Natural killer cell (primary cell): ENCODE data around the gene P4HB. TPM values are rescaled to one million over a fixed set of nuclear protein-coding genes. Genes with fewer than 3 reads are reported as not detected.

Source experiments
- ATAC-seq, 3 donors: fragments of 150-1000 bp in 2 of 3; fragments of 200-7000 bp in 1 of 3; cut with Tn5 transposase; 1 replicate in 1 of 3; 2 replicates in 2 of 3; pipeline ENCODE4 v1.10.0; 2021; ENCODE audit warnings: mild to moderate bottlenecking in 2 of 3, moderate library complexity in 2 of 3
- DNase-seq, 2 donors: peaks; one replicate each; pipeline versions ENCODE4 v3.0.0 to v3.0.0-alpha.2; 2013 to 2021; ENCODE audit warnings: mixed read lengths in 1 of 2
- H3K27ac ChIP-seq: one replicate; pipeline ENCODE4 v1.5.1; 2013; ENCODE audit warnings: mild to moderate bottlenecking, low read length
- H3K27me3 ChIP-seq: one replicate; pipeline ENCODE4 v1.6.1; 2013; ENCODE audit warnings: low read length; ENCODE audit not compliant: control insufficient read depth, insufficient read depth
- H3K36me3 ChIP-seq: one replicate; pipeline ENCODE4 v1.6.1; 2013; ENCODE audit warnings: low read length; ENCODE audit not compliant: control insufficient read depth, insufficient read depth
- H3K4me1 ChIP-seq: one replicate; pipeline ENCODE4 v1.6.1; 2013; ENCODE audit warnings: low read length; ENCODE audit not compliant: control insufficient read depth, insufficient read depth
- H3K4me3 ChIP-seq: one replicate; pipeline ENCODE4 v1.5.1; 2013; ENCODE audit warnings: low read length
- H3K9me3 ChIP-seq: one replicate; pipeline ENCODE4 v1.6.1; 2013; ENCODE audit warnings: low read length; ENCODE audit not compliant: control insufficient read depth, insufficient read depth
- H3K27ac Mint-ChIP-seq, 2 donors: one replicate each; pipeline ENCODE4 v1.8.0; 2022; ENCODE audit warnings: mild to moderate bottlenecking in 2 of 2, mixed read lengths in 2 of 2, moderate library complexity in 1 of 2
- H3K27me3 Mint-ChIP-seq, 2 donors: one replicate each; pipeline ENCODE4 v1.8.0; 2022; ENCODE audit warnings: low read depth in 2 of 2, mixed read lengths in 2 of 2
- H3K36me3 Mint-ChIP-seq: one replicate; pipeline ENCODE4 v1.8.0; 2022; ENCODE audit warnings: mixed read lengths
- H3K4me1 Mint-ChIP-seq, 2 donors: one replicate each; pipeline ENCODE4 v1.8.0; 2022; ENCODE audit warnings: mixed read lengths in 2 of 2
- H3K4me3 Mint-ChIP-seq: one replicate; pipeline ENCODE4 v1.8.0; 2022; ENCODE audit warnings: mild to moderate bottlenecking, moderate library complexity, mixed read lengths
- H3K9me3 Mint-ChIP-seq, 2 donors: one replicate each; pipeline ENCODE4 v1.8.0; 2022; ENCODE audit warnings: mixed read lengths in 2 of 2
- CTCF ChIP-seq: fragments of 200-600 bp; IDR thresholded peaks from one replicate; pipeline ENCODE4 v1.8.0; 2022; ENCODE audit warnings: antibody characterized with exemption
- whole genome bisulfite sequencing: methylation state at CpG from one replicate; pipeline ENCODE4 v1.1.7; 2013; ENCODE audit warnings: missing lambda C conversion rate; ENCODE audit not compliant: insufficient coverage; 5-methylcytosine and 5-hydroxymethylcytosine counted together
- intact Hi-C: fragments of 100-400 bp; cut with micrococcal nuclease; formaldehyde crosslinking; loops from one replicate; pipeline ENCODE4 v1.14.2; 2022
- total RNA-seq, 4 donors: library from RNA; stranded (reverse); fragments of 120-200 nt in 1 of 4; gene quantifications; one replicate each; pipeline versions ENCODE4 v1.2.3 to v1.2.4, GENCODE V29; 2013 to 2022

The P4HB gene
- total RNA-seq, 3 donors from 2014 or later (not counting 1 experiment from before 2014, with no cell fraction given) = 334 to 468 (median 386) TPM

- no peak overlapping the region for H3K4me3 Mint-ChIP-seq
- Histone ChIP-seq H3K27ac (no peak overlapping the region), H3K27me3 (peaks cover 8% of the 10 kb centered on the region), H3K9me3 (no peaks in the 10 kb centered on the region), H3K4me3 (no peak overlapping the region), H3K4me1 (peaks cover 5% of the 10 kb centered on the region), H3K36me3 (peaks cover 27% of the 10 kb centered on the region)
- no peak overlapping the region for H3K27ac Mint-ChIP-seq
- TF ChIP-seq CTCF = no peak
- no peaks in the 10 kb centered on the region for H3K4me1 Mint-ChIP-seq
- intact Hi-C loops = no loop called here
- ATAC-seq (no peak), DNase-seq (no peak)
- no peaks in the 10 kb centered on the region for H3K36me3 Mint-ChIP-seq
- H3K27me3 Mint-ChIP-seq = peaks cover 7 to 8% of the 10 kb centered on the region in 2 donors
- no peaks in the 10 kb centered on the region for H3K9me3 Mint-ChIP-seq
- 96% methylated on average over 9 of the region's 9 CpGs for WGBS
These were observed 38.5 kb upstream of the P4HB start for GRCh38 chr17:81898885-81899284.

GRCh38 chr17:81898029-81898866 is 37.9 kb upstream of the P4HB start:
- WGBS = 97% methylated on average over 19 of the region's 19 CpGs
- ATAC-seq (no peak), DNase-seq (no peak)
- Histone ChIP-seq H3K27ac (no peak overlapping the region), H3K9me3 (no peaks in the 10 kb centered on the region), H3K27me3 (peaks cover 8% of the 10 kb centered on the region), H3K36me3 (peaks cover 27% of the 10 kb centered on the region), H3K4me3 (no peak overlapping the region), H3K4me1 (peaks cover 5% of the 10 kb centered on the region)
- Mint-ChIP-seq H3K36me3 (no peaks in the 10 kb centered on the region), H3K27ac (no peak overlapping the region), H3K4me3 (no peak overlapping the region), H3K27me3 (peaks cover 7 to 8% of the 10 kb centered on the region in 2 donors), H3K4me1 (no peaks in the 10 kb centered on the region), H3K9me3 (no peaks in the 10 kb centered on the region)
- TF ChIP-seq CTCF = no peak
- intact Hi-C loops = no loop called here

GRCh38 chr17:81895400-81895799 is 35.1 kb upstream of the P4HB start:
- Mint-ChIP-seq H3K4me3 (no peak overlapping the region), H3K36me3 (no peaks in the 10 kb centered on the region), H3K27ac (no peak overlapping the region), H3K27me3 (no peaks in the 10 kb centered on the region), H3K9me3 (no peaks in the 10 kb centered on the region), H3K4me1 (peaks cover 0 to 5% of the 10 kb centered on the region in 2 donors)
- DNase-seq (no peak), ATAC-seq (no peak)
- H3K9me3 ChIP-seq = no peaks in the 10 kb centered on the region
- no peaks in the 10 kb centered on the region for H3K27me3 ChIP-seq
- TF ChIP-seq CTCF = no peak
- H3K4me1 ChIP-seq = peaks cover 14% of the 10 kb centered on the region
- intact Hi-C loops = no loop called here
- peaks cover 27% of the 10 kb centered on the region for H3K36me3 ChIP-seq
- whole genome bisulfite sequencing = 98% methylated on average over 11 of the region's 11 CpGs
- H3K4me3 ChIP-seq = no peak overlapping the region
- H3K27ac ChIP-seq = no peak overlapping the region

- no peaks in the 10 kb centered on the region for H3K36me3 Mint-ChIP-seq
- H3K4me3 ChIP-seq = no peak overlapping the region
These were observed 30.9 kb upstream of the P4HB start for GRCh38 chr17:81891303-81891552.

More at GRCh38 chr17:81891303-81891552, 30.9 kb upstream of the P4HB start:
- DNase-seq = no peak
- Mint-ChIP-seq H3K27me3 (no peaks in the 10 kb centered on the region), H3K4me3 (peak overlapping the region; percentile 97), H3K27ac (peak overlapping the region; percentile 93 to 96), H3K4me1 (peaks cover 10 to 18% of the 10 kb centered on the region in 2 donors), H3K9me3 (no peaks in the 10 kb centered on the region)
- Histone ChIP-seq H3K36me3 (peaks cover 42% of the 10 kb centered on the region), H3K27ac (no peak overlapping the region), H3K9me3 (no peaks in the 10 kb centered on the region), H3K4me1 (peaks cover 23% of the 10 kb centered on the region), H3K27me3 (no peaks in the 10 kb centered on the region)
- WGBS = under 1% methylated on average over 40 of the region's 40 CpGs
- ATAC-seq = peak; percentile 15 to 25 (median 16)
- intact Hi-C loops = no loop called here
- no peak for TF ChIP-seq CTCF
